Loucy (cell line): ENCODE results near the gene FIGN.

Source experiments
- CTCF ChIP-seq: fragments of 200-600 bp; sonication (generic); conservative IDR thresholded peaks from 2 replicates; pipeline ENCODE4 v1.5.1; 2014; ENCODE audit warnings: mild to moderate bottlenecking, antibody characterized with exemption, low read length
- EZH2phosphoT487 ChIP-seq: fragments of 200-600 bp; IDR thresholded peaks from 2 replicates; pipeline ENCODE4 v1.6.1; 2018; ENCODE audit warnings: antibody characterized with exemption, mild to moderate bottlenecking, moderate library complexity, borderline replicate concordance

GRCh38 chr2:163553601-163554000 is 182.2 kb downstream of the FIGN start:
- no peak for TF ChIP-seq CTCF
- TF ChIP-seq EZH2phosphoT487: no peak
